Gastrocnemius medialis (tissue), 4 donors: ENCODE measurements around the gene GLOD4. TPM values are rescaled to one million over a fixed set of nuclear protein-coding genes. Genes with fewer than 3 reads are reported as not detected.

ENCODE experiments used
- ATAC-seq, 2 donors: fragments of 150-250 bp; one replicate each; pipeline ENCODE4 v1.9.1; 2016
- DNase-seq, 2 donors: peaks; one replicate each; pipeline ENCODE4 v3.0.0-alpha.2; 2019
- H3K27ac ChIP-seq, 4 donors: fragments of 200-600 bp; sonication (generic); 1 replicate in 1 of 4; 2 replicates in 3 of 4; pipeline ENCODE4 v1.5.1; 2016 to 2018; ENCODE audit warnings: mild to moderate bottlenecking in 2 of 4, moderate library complexity in 1 of 4
- H3K27me3 ChIP-seq, 3 donors: fragments of 200-600 bp; sonication (generic) in 2 of 3; 1 replicate in 1 of 3; 2 replicates in 2 of 3; pipeline versions ENCODE4 v1.5.1 to v1.6.0; 2016 to 2019; ENCODE audit warnings: mild to moderate bottlenecking in 1 of 3, moderate library complexity in 1 of 3
- H3K36me3 ChIP-seq, 2 donors: fragments of 200-600 bp; sonication (generic) in 1 of 2; one replicate each; pipeline ENCODE4 v1.5.1; 2017 to 2018
- H3K4me1 ChIP-seq, 2 donors: fragments of 200-600 bp; sonication (generic) in 1 of 2; one replicate each; pipeline ENCODE4 v1.5.1; 2016 to 2017; ENCODE audit warnings: mild to moderate bottlenecking in 2 of 2
- H3K4me3 ChIP-seq, 4 donors: fragments of 200-600 bp; sonication (generic) in 3 of 4; 1 replicate in 1 of 4; 2 replicates in 3 of 4; pipeline ENCODE4 v1.5.1; 2016 to 2019; ENCODE audit warnings: mild to moderate bottlenecking in 2 of 4
- H3K9me3 ChIP-seq, 3 donors: fragments of 200-600 bp; sonication (generic) in 2 of 3; 1 replicate in 1 of 3; 2 replicates in 2 of 3; pipeline ENCODE4 v1.5.1; 2016 to 2019
- POLR2A ChIP-seq, 2 donors: fragments of 450-650 bp; IDR thresholded peaks; one replicate each; pipeline ENCODE4 v1.6.1; 2017; ENCODE audit warnings: antibody characterized with exemption in 2 of 2, mild to moderate bottlenecking in 2 of 2, moderate library complexity in 2 of 2
- in situ Hi-C, 4 donors: fragments of 200-750 bp; cut with MboI; loops; one replicate each; pipeline versions ENCODE4 v1.15.0 to v1.8.0; 2017; ENCODE audit warnings: low sequenced_read_pairs in 4 of 4
- intact Hi-C: fragments of 100-400 bp; cut with DNase I; formaldehyde crosslinking; loops from one replicate; pipeline ENCODE4 v1.15.1; 2023; ENCODE audit warnings: low total_unique reads
- total RNA-seq, 4 donors: library from RNA; depleted of rRNA; stranded (reverse); fragments of >200 nt; gene quantifications; one replicate each; pipeline versions ENCODE4 v1.1.0 to v1.2.3, GENCODE V29; 2016
- TF ChIP-seq, protein P1 (sequence below), 5 experiments: fragments of 450-650 bp in 3 of 5; fragments of 200-600 bp in 2 of 5; sonication (generic) in 2 of 5; IDR thresholded peaks in 4 of 5; conservative IDR thresholded peaks in 1 of 5; 1 replicate in 4 of 5; 2 replicates in 1 of 5; pipeline ENCODE4 v1.5.1; 2016 to 2019; ENCODE audit warnings: antibody characterized with exemption in 5 of 5, mild to moderate bottlenecking in 3 of 5, moderate library complexity in 3 of 5

GLOD4 gene
- total RNA-seq, 4 donors from 2014 or later, result 17.6 to 38.1 (median 22.8) TPM

DNA sequence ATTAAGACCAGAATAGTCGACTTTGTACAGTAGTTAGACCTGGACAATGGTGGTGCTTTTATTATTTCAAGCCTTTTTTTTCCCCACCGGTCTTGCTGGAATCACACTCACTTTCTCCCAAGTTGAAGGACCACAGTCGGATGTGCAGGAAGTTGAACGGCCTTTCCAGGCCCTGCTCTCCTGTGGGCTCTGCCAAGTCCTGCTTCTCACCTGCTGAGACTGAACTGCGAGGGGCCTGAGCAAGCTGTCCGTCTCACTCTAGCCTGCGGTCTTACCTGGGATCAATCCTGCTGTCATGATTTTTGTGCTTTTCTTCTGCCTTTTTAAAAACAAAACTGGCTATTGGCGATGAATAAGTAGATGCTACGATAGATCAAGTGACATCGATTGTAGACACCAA lies 48.3 kb downstream of the GLOD4 start:
- Histone ChIP-seq H3K27me3 (no peaks in the 10 kb centered on the region), H3K4me3 (no peak overlapping the region), H3K9me3 (no peaks in the 10 kb centered on the region), H3K36me3 (no peaks in the 10 kb centered on the region), H3K4me1 (peaks cover 9 to 12% of the 10 kb centered on the region in 2 donors), H3K27ac (no peak overlapping the region)
- intact Hi-C loops (loop anchor here (5.0 kb wide), 1 partner anchor 244 kb away; the partner anchor contains the start of gene NXN), in situ Hi-C loops (no loop called here)
- ATAC-seq (no peak), DNase-seq (no peak)
- TF ChIP-seq POLR2A (IDR thresholded peaks at IDR 0.05), result no peak
- TF ChIP-seq, protein P1, sequence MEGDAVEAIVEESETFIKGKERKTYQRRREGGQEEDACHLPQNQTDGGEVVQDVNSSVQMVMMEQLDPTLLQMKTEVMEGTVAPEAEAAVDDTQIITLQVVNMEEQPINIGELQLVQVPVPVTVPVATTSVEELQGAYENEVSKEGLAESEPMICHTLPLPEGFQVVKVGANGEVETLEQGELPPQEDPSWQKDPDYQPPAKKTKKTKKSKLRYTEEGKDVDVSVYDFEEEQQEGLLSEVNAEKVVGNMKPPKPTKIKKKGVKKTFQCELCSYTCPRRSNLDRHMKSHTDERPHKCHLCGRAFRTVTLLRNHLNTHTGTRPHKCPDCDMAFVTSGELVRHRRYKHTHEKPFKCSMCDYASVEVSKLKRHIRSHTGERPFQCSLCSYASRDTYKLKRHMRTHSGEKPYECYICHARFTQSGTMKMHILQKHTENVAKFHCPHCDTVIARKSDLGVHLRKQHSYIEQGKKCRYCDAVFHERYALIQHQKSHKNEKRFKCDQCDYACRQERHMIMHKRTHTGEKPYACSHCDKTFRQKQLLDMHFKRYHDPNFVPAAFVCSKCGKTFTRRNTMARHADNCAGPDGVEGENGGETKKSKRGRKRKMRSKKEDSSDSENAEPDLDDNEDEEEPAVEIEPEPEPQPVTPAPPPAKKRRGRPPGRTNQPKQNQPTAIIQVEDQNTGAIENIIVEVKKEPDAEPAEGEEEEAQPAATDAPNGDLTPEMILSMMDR (IDR thresholded peaks at IDR 0.05 in 4 of 5, conservative IDR thresholded peaks at IDR 0.05 in 1 of 5), result no peak

DNA sequence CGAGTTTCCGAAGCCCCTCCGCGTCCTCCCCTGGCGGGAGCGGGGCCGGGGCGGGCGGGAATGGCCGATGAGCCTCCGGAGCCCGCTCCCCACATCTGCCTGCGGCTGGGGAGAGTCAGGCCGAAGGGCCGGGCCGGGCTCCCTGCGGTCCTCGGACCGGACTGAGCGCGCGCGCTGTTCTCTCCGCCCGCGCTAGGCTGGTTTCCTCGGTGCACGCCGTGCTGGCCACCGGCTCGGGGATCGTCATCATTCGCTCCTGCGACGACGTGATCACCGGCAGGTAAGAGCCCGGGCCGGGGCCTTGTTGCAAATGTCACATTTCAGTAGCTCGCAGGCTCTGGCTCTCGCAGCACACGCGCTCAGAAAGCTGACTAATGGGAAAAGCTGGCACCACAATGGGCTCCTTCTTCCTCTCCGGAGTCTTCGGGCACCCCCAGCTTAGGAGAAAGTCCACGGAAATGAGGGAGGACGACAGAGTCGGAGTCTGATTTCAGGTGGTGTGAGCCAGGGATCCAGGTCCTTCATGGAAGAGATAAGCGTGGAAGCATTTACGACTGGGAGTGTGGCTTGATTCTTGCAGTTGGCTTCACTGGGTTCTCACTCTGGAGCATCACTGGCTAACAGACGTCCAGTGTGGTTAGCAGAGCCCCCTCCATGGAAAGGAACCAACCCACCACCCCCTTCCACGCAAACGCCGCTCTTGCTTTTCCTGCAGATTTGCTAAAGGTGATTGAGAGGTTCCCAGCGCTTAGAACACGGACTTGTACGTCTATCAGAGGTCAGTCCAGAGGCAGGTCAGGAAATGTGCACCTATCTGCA lies 49.0 kb downstream of the GLOD4 start:
- no peaks in the 10 kb centered on the region for H3K36me3 ChIP-seq
- H3K27me3 ChIP-seq, result no peaks in the 10 kb centered on the region
- H3K27ac ChIP-seq, result peak overlapping the region; percentile 52 to 71 (median 60)
- in situ Hi-C loops, result no loop called here
- TF ChIP-seq POLR2A (IDR thresholded peaks at IDR 0.05), result no peak
- TF ChIP-seq, protein P1 (IDR thresholded peaks at IDR 0.05 in 4 of 5, conservative IDR thresholded peaks at IDR 0.05 in 1 of 5), result no peak
- DNase-seq (no peak), ATAC-seq (peak; percentile 29 to 35)
- intact Hi-C loops, result loop anchor here (5.0 kb wide), 1 partner anchor 244 kb away; the partner anchor contains the start of gene NXN
- no peaks in the 10 kb centered on the region for H3K9me3 ChIP-seq
- peak overlapping the region; percentile 61 to 77 (median 67) for H3K4me3 ChIP-seq
- peaks cover 9 to 12% of the 10 kb centered on the region in 2 donors for H3K4me1 ChIP-seq

DNA sequence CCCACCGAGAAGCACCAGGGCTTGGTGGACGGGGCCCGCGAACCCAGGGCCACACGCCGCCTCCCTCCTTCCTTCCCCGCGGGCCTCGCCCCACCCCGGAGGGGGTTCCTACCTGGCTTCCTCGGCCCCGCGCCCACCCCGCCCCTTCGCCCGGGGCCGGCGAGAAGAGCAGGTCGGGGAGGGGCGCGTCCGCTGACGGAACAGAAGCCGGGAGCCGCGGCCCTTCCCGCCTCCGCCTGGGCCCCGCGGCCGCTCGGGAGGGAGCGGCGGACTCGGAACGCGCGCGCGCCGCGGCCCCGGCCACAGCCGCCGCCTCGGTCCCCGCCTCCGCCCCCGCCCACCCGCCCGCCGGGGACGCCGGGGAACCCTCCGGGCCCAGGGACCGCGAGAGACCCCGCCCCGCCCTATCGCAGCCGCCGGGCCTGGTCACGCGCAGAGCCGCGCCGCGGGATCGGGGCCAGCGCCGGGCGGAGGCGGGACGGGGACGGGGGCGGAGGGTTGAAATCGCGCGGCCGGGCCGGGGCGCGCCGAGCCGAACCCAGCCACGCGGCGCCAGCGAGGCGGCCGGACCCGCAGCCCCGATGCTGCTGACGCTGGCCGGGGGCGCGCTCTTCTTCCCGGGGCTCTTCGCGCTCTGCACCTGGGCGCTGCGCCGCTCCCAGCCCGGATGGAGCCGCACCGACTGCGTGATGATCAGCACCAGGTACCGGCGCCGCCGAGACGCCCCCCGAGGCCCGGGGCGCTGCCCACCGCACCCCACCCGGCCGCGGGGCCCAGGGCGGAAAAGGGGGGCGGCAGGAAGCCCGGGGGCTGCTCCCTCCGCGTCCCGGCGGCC lies 49.8 kb downstream of the GLOD4 start, which contains the start of gene TLCD3A:
TLCD3A (plus strand) TSS at position 530 of the 835 bp plus-strand sequence; CDS start at position 582, 52 bp downstream.
- Histone ChIP-seq H3K4me3 (peak within 1 kb of the TSS; percentile 67 to 77 (median 74)), H3K9me3 (no peaks in the 10 kb centered on the region), H3K4me1 (peaks cover 9 to 12% of the 10 kb centered on the region in 2 donors), H3K27me3 (no peaks in the 10 kb centered on the region), H3K27ac (peak within 1 kb of the TSS; percentile 56 to 71 (median 66)), H3K36me3 (no peaks in the 10 kb centered on the region)
- DNase-seq, result peak; percentile 40 to 45
- TF ChIP-seq, protein P1 (IDR thresholded peaks at IDR 0.05 in 4 of 5, conservative IDR thresholded peaks at IDR 0.05 in 1 of 5), result no peak
- peak in 1 of 2 donors; percentile 37 for TF ChIP-seq POLR2A (IDR thresholded peaks at IDR 0.05)
- in situ Hi-C loops, result no loop called here
- intact Hi-C loops, result loop anchor here (5.0 kb wide), 1 partner anchor 245 kb away; the partner anchor contains the start of gene NXN
- peak; percentile 65 to 72 for ATAC-seq

DNA sequence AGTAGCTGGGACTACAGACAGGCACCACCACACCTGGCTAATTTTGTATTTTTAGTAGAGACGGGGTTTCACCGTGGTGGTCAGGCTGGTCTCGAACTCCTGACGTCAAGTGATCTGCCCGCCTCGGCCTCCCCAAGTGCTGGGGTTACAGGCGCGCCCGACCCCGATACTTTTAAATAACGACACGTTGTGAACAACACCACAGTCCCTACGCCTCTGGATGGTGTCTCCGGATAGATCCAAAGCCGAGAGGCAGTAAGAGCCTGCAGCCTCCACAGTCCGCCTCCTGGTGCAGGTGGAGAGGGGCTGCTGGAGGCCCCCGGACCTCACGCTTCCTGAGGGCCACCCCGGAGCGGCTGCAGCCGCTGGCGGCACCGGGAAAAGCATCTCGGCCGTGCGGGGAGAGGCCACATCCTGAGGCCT lies 50.4 kb downstream of the GLOD4 start:
- Histone ChIP-seq H3K4me3 (peak overlapping the region; percentile 67 to 76 (median 72)), H3K9me3 (no peaks in the 10 kb centered on the region), H3K36me3 (no peaks in the 10 kb centered on the region), H3K4me1 (peaks cover 9 to 12% of the 10 kb centered on the region in 2 donors), H3K27me3 (no peaks in the 10 kb centered on the region), H3K27ac (peak overlapping the region; percentile 52 to 68 (median 60))
- in situ Hi-C loops (no loop called here), intact Hi-C loops (loop anchor here (5.0 kb wide), 1 partner anchor 246 kb away; the partner anchor contains the start of gene NXN)
- DNase-seq (no peak), ATAC-seq (peak in 1 of 2 donors; percentile 28)
- TF ChIP-seq, protein P1 (IDR thresholded peaks at IDR 0.05 in 4 of 5, conservative IDR thresholded peaks at IDR 0.05 in 1 of 5), result no peak
- TF ChIP-seq POLR2A (IDR thresholded peaks at IDR 0.05), result no peak
